HG03457 (cell line): ENCODE measurements around the gene CCDC57.

Experiments used
- ATAC-seq: cut with Tn5 transposase; IDR thresholded peaks from one replicate; pipeline ENCODE4 v1.9.1; 2021; ENCODE audit warnings: moderate number of reproducible peaks; ENCODE audit not compliant: unreplicated experiment

Gene CCDC57

DNA sequence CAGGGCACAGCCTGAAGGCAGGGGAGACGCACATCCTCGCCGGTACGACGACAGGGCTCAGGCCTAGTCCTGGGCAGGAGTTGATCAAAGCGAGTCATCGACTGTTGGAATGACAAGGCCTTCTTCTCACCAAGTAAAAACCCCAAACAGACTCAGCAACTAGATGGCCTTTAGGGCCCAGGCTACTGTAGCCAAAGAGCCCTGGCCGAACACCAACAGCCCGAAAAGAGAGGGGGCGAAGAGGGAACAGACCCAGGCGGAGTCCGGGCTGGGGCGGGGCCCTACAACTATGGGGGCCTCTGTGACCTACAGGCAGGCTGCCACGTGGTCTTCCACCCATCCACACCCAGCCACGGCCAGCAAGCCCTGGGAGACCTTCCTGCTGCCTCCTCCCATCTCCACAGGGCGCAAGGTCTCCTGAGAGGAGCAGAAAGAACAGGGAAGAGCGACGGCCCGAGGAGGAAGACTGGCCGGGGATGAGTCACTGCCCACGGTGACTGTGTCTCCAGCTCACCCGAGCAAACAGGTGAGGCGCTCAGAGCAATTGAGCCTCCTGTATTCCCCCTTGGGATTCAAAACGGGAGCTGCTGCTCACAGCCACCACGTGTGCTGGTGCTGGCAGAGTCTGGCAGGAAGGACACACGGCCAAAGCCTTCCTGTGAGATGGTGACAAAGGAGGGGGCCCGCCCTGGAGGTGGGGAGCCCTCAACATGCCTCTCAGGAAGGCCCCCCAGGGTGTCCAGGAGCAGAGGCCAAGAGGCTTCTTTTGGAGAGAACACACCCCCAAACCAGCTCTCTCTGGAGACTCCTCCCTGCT is 33.9 kb upstream of the CCDC57 start:
- no peak for ATAC-seq

GRCh38 chr17:82246040-82246364 is 33.4 kb upstream of the CCDC57 start:
- no peak for ATAC-seq

DNA sequence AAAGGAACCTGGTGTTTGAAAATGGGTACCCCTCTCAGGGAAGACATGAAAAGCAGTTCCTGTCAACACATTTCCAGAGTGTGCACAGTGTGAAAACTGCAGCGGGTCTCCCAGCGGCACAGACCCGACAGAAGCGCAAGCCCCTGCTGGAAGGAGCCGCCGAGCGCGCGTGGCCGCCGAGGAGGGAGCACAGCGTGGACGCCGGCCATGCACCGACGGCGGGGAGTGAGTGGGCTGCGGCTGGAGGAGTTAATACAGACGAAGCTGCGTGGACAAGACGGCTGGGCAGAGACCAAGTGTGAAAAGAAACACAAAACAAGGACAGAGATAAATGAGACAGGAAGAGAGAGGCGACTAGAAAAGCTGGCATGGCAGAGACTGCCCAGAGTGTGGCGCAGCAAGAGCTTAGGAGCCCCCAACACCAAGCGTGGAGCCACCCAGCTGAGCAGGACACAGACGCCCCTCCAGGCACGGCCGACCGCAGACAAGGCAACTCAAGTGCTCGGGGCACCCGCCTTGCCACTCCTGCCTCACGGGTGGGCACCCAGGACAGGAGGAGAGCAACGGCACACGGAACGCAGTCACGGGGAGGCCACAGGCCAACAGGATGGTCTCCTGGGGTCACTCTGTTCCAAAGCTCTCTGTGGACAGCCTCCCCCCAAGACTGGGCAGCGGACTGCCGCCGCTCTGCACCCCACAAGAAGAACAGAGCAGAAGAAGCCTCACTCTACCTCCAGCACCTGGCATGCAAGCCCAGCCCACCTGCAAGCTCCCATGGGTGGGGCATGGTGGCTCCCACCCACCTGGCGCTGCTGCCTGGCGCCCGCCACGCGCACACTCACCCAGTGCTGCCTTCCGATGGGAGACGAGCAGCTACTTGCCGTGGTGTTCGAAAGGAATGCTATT is 32.7 kb upstream of the CCDC57 start:
- no peak for ATAC-seq

GRCh38 chr17:82244413-82245133 is 31.9 kb upstream of the CCDC57 start:
- ATAC-seq, result no peak

GRCh38 chr17:82243648-82244412 is 31.2 kb upstream of the CCDC57 start:
- no peak for ATAC-seq

GRCh38 chr17:82242977-82243647 is 30.5 kb upstream of the CCDC57 start:
- no peak for ATAC-seq

- ATAC-seq, result no peak
Measured at GRCh38 chr17:82242698-82242976, 30.0 kb upstream of the CCDC57 start.

- ATAC-seq, result no peak
Measured at GRCh38 chr17:82241926-82242697, 29.5 kb upstream of the CCDC57 start.

DNA sequence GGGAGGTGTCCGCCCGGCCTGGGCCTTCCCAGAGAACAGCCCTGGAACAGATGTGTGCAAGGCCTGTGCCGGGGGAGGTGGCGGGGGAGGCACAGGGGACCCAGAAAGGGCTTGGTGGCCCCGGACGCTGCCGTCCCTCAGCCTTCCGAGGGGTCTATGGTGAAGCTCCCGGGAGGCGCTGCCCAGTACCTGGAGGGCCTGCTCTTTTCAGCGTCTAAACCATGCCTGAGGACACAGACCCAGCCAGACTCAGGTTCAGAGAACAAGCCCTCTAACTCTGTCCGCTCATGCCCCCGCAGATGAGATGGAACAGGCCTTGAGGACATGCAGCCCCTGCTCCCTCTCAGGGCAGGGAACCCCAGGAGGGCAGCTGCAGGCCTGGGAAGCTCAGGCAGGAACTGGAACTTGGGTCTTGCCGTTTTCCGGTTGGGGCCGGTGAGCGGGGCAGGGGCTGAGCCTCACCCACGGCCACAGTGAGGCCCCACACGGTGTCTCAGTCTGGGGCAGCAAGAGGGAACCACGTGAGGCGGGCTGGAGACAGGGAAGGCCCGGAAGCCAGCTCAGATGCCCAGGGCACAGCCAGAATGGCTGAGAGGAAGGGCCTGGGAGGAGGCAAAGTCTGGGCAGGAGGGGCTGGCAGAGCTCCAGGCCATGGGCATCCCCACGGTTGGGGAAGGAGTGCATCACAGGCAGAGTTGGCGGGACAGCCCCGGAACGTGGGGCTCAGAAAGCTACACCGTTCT is 28.7 kb upstream of the CCDC57 start:
- no peak for ATAC-seq

DNA sequence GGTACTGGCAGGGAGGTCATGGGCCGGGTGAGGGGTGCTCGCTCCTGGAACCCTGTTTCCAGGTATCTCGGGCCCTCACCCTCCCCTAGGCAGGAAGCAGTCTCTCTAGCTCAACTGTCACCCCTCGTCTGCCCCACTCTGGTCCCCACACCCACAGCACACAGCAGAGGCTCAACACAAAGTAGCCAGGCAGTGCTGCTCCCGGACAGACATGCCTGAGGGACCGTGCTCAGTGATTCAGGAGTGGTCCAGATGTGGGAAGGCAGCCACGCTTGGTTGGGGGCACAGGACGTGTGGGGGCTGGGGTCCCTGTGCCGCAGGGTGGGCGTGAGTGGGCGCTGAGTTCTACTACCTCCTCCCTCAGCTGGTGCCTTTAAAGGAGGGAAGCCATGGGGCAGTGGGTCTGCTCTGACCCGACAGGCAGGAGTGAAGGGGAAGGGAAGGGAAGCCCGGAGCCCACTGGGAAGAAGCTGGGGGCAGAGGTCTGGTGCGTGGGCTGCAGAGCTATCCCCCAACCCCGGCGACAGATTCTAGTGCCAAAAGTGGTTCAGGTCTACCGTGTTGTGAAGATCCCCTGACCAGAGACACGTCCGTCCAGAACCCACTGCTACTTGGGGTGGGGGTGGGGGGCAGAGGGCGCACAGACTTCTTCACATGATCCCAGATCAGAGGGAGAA is 28.0 kb upstream of the CCDC57 start:
- no peak for ATAC-seq

DNA sequence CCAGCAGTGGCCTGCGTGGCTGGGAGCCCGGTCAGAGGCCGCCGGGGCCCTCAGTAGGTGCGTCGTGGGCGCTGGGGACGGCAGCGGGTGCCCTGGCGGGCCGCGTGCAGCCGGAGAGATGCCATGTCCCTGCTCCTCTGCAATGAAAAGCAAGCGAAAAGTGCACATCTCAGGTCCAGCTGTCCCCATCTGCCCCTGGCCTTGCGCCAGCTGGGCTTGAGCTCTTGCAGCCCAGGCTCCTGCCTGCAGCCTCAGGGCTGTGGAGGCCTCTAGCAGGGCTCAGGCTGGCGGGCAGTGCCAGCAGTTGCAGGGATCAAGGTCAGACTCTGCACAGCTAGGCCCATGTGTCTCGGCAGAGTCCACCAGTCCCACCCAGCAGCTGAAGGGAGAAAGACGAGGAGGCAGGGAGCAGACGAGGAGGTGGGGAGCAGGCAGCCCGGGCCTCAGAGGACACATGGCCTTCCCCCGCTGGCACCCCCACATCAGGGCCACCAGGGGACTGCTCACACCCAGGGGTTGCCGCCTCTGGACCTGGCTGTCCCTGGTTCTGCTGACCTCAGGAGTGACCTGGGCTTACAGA is 27.4 kb upstream of the CCDC57 start:
- no peak for ATAC-seq

- no peak for ATAC-seq
Measured at GRCh38 chr17:82239401-82239925, 26.8 kb upstream of the CCDC57 start.

GRCh38 chr17:82238472-82239201 is 26.0 kb upstream of the CCDC57 start:
- no peak for ATAC-seq

DNA sequence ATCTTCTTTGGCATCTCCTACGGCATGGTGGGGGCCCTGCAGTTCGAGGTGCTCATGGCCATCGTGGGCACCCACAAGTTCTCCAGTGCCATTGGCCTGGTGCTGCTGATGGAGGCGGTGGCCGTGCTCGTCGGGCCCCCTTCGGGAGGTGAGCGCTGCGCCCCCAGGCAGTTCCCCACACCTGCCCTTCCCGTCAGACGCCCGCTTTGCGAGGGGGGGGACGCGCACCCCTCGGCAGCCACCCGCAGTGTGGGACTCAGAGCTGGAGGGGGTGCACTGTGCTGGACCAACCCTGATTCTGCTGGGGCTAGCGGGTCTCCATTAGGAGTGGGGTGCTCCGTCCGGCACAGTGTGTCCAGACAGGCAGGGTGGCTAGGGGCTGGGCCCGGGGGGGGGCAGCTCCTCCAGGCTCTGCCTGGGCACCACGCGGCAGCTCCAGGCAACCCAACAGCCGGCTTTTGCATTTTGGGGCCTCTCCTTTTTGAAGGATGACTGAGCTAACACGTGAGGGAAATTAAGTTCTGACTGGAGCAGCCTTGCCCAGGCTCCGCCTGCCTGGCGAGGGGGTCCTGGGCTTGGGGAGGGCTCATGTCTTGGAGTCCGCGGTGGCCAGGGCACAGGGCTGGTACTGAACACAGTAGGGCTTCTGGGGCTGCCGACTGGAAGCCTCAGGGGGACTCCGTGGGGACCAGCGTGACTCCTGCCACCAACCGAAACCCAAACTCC is 25.3 kb upstream of the CCDC57 start:
- ATAC-seq, result no peak

- no peak for ATAC-seq
Measured at GRCh38 chr17:82237083-82237745, 24.6 kb upstream of the CCDC57 start.
